ENCODE data around the gene ATP5F1B. TPM values are rescaled to one million over a fixed set of nuclear protein-coding genes. Genes with fewer than 3 reads are reported as not detected.
A peak's percentile ranks its signal among the peaks of the same experiment; 100 is the strongest.

ATP5F1B gene
- total and polyA plus RNA-seq, 9 of the 15 experiments (the other 6 are each of a cell fraction or from before 2014, with no cell fraction given): 908 to 3,125 (median 1,482) TPM

DNA sequence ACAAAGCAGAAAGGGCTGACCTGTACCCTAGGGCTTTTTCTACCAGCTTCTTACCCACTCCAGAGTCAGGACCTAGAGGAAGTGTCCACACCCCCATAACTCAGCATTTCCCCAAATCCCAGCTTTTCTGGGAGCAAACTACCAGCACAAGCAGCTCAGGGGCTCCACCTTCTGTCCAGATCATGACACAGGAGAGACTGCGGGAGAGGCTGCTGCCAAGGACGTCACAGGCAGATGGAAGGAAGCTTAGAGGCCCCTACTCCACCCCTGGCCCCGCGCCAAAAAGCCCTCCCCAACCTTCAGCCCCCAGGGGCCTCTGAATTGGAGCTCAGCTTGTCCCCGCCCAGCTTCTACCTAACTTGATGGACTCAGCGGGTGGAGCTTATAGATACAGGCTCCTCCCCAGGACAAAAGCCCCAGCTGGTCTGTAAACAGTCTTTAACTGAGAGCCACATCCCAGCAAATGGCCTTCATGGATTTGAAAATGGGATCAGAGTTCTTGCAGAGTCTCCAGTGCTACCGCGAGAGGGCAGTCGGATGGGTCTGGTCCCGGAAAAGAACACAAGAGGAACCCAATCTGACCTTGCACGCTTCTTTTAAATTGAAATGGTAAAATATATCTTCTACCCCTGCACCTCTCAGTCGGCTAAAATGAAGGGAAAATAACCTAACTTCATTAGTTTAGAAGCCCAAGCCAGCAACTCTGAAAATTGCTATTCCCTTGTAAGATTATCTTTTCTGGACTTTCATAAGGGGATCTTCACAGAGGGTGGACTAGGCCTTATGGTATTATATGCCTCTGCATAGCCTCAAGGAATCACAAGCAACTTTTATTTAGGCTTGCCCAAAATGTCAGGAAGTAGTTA is 8.9 kb downstream of the ATP5F1B start (continued):
- TF ChIP-seq MBD2 (IDR thresholded peaks at IDR 0.05; ENCODE audit: borderline replicate concordance, low read depth) (no peak; the same call in 1 of the 2 replicates), ZNF41 (CRISPR knock-in tag; conservative IDR thresholded peaks at IDR 0.05) (no peak), TEAD1 (CRISPR knock-in tag; IDR thresholded peaks at IDR 0.05) (peak; percentile 15 to 35; a peak in 2 of 4 replicates), KDM1A (IDR thresholded peaks at IDR 0.05) (no peak), CREB1 (IDR thresholded peaks at IDR 0.05) (peak; percentile 70), CREB1 (CRISPR knock-in tag; IDR thresholded peaks at IDR 0.05) (peak; percentile 81), BCOR (IDR thresholded peaks at IDR 0.05) (no peak), TEAD4 (IDR thresholded peaks at IDR 0.05; ENCODE audit: low read length) (peak; percentile 64; the same call in 1 of the 2 replicates), TEAD4 (CRISPR knock-in tag; IDR thresholded peaks at IDR 0.05; ENCODE audit: borderline replicate concordance) (no peak), NR4A1 (CRISPR knock-in tag; IDR thresholded peaks at IDR 0.05) (no peak), NR4A1 (tag; IDR thresholded peaks at IDR 0.05) (no peak), CBX1 (IDR thresholded peaks at IDR 0.05; ENCODE audit: low read depth) (peak; percentile 84), MED1 (CRISPR knock-in tag; IDR thresholded peaks at IDR 0.05; ENCODE audit: borderline replicate concordance) (no peak), ZNF507 (tag; conservative IDR thresholded peaks at IDR 0.05) (no peak), ZNF23 (CRISPR knock-in tag; IDR thresholded peaks at IDR 0.05) (no peak), BCL6 (CRISPR knock-in tag; IDR thresholded peaks at IDR 0.05) (no peak)
- TF ChIP-seq, protein P1, sequence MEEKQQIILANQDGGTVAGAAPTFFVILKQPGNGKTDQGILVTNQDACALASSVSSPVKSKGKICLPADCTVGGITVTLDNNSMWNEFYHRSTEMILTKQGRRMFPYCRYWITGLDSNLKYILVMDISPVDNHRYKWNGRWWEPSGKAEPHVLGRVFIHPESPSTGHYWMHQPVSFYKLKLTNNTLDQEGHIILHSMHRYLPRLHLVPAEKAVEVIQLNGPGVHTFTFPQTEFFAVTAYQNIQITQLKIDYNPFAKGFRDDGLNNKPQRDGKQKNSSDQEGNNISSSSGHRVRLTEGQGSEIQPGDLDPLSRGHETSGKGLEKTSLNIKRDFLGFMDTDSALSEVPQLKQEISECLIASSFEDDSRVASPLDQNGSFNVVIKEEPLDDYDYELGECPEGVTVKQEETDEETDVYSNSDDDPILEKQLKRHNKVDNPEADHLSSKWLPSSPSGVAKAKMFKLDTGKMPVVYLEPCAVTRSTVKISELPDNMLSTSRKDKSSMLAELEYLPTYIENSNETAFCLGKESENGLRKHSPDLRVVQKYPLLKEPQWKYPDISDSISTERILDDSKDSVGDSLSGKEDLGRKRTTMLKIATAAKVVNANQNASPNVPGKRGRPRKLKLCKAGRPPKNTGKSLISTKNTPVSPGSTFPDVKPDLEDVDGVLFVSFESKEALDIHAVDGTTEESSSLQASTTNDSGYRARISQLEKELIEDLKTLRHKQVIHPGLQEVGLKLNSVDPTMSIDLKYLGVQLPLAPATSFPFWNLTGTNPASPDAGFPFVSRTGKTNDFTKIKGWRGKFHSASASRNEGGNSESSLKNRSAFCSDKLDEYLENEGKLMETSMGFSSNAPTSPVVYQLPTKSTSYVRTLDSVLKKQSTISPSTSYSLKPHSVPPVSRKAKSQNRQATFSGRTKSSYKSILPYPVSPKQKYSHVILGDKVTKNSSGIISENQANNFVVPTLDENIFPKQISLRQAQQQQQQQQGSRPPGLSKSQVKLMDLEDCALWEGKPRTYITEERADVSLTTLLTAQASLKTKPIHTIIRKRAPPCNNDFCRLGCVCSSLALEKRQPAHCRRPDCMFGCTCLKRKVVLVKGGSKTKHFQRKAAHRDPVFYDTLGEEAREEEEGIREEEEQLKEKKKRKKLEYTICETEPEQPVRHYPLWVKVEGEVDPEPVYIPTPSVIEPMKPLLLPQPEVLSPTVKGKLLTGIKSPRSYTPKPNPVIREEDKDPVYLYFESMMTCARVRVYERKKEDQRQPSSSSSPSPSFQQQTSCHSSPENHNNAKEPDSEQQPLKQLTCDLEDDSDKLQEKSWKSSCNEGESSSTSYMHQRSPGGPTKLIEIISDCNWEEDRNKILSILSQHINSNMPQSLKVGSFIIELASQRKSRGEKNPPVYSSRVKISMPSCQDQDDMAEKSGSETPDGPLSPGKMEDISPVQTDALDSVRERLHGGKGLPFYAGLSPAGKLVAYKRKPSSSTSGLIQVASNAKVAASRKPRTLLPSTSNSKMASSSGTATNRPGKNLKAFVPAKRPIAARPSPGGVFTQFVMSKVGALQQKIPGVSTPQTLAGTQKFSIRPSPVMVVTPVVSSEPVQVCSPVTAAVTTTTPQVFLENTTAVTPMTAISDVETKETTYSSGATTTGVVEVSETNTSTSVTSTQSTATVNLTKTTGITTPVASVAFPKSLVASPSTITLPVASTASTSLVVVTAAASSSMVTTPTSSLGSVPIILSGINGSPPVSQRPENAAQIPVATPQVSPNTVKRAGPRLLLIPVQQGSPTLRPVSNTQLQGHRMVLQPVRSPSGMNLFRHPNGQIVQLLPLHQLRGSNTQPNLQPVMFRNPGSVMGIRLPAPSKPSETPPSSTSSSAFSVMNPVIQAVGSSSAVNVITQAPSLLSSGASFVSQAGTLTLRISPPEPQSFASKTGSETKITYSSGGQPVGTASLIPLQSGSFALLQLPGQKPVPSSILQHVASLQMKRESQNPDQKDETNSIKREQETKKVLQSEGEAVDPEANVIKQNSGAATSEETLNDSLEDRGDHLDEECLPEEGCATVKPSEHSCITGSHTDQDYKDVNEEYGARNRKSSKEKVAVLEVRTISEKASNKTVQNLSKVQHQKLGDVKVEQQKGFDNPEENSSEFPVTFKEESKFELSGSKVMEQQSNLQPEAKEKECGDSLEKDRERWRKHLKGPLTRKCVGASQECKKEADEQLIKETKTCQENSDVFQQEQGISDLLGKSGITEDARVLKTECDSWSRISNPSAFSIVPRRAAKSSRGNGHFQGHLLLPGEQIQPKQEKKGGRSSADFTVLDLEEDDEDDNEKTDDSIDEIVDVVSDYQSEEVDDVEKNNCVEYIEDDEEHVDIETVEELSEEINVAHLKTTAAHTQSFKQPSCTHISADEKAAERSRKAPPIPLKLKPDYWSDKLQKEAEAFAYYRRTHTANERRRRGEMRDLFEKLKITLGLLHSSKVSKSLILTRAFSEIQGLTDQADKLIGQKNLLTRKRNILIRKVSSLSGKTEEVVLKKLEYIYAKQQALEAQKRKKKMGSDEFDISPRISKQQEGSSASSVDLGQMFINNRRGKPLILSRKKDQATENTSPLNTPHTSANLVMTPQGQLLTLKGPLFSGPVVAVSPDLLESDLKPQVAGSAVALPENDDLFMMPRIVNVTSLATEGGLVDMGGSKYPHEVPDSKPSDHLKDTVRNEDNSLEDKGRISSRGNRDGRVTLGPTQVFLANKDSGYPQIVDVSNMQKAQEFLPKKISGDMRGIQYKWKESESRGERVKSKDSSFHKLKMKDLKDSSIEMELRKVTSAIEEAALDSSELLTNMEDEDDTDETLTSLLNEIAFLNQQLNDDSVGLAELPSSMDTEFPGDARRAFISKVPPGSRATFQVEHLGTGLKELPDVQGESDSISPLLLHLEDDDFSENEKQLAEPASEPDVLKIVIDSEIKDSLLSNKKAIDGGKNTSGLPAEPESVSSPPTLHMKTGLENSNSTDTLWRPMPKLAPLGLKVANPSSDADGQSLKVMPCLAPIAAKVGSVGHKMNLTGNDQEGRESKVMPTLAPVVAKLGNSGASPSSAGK (IDR thresholded peaks at IDR 0.05): no peak
- TF ChIP-seq, protein P2, sequence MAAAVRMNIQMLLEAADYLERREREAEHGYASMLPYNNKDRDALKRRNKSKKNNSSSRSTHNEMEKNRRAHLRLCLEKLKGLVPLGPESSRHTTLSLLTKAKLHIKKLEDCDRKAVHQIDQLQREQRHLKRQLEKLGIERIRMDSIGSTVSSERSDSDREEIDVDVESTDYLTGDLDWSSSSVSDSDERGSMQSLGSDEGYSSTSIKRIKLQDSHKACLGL (CRISPR knock-in tag; IDR thresholded peaks at IDR 0.05; ENCODE audit: borderline replicate concordance, poor library complexity, severe bottlenecking): no peak
